GM23338 (cell line): Measurements from ENCODE around the gene MR1. TPM values are rescaled to one million over a fixed set of nuclear protein-coding genes. Genes with fewer than 3 reads are reported as not detected.

ENCODE experiments used
- ATAC-seq: fragments of 200-7000 bp; cut with Tn5 transposase; 3 replicates; pipeline ENCODE4 v1.9.1; 2020
- DNase-seq: peaks from one replicate; pipeline ENCODE4 v3.0.0-alpha.2; 2015; ENCODE audit warnings: low spot score
- H2AFZ ChIP-seq: fragments of 200-600 bp; sonication (generic); 2 replicates; pipeline ENCODE4 v1.8.0; 2016; ENCODE audit warnings: antibody characterized with exemption, mild to moderate bottlenecking, moderate library complexity
- H3F3A ChIP-seq: fragments of 200-600 bp; sonication (generic); replicated peaks from 2 replicates; pipeline ENCODE4 v1.8.0; 2017; ENCODE audit warnings: antibody characterized with exemption, mixed run types, low read depth
- H3K27ac ChIP-seq: fragments of 200-600 bp; sonication (generic); 2 replicates; pipeline ENCODE4 v1.6.1; 2016; ENCODE audit warnings: low read depth
- H3K27me3 ChIP-seq: fragments of 200-600 bp; sonication (generic); 2 replicates; pipeline ENCODE4 v1.8.0; 2016; ENCODE audit warnings: mild to moderate bottlenecking, mixed run types, moderate library complexity; ENCODE audit not compliant: insufficient read depth
- H3K36me3 ChIP-seq: fragments of 200-600 bp; sonication (generic); 2 replicates; pipeline ENCODE4 v1.8.0; 2016; ENCODE audit warnings: mild to moderate bottlenecking; ENCODE audit not compliant: insufficient read depth
- H3K4me1 ChIP-seq: fragments of 200-600 bp; sonication (generic); 2 replicates; pipeline ENCODE4 v1.8.0; 2016; ENCODE audit warnings: mild to moderate bottlenecking, moderate library complexity; ENCODE audit not compliant: insufficient read depth
- H3K4me2 ChIP-seq: fragments of 200-600 bp; sonication (generic); 2 replicates; pipeline ENCODE4 v1.7.1; 2017; ENCODE audit warnings: mixed run types
- H3K4me3 ChIP-seq: fragments of 200-600 bp; sonication (generic); 2 replicates; pipeline ENCODE4 v1.6.1; 2016; ENCODE audit warnings: mixed run types
- H3K79me2 ChIP-seq: fragments of 200-600 bp; sonication (generic); replicated peaks from 2 replicates; pipeline ENCODE4 v1.8.0; 2017; ENCODE audit warnings: mild to moderate bottlenecking; ENCODE audit not compliant: insufficient read depth
- H3K9me2 ChIP-seq: fragments of 200-600 bp; sonication (generic); 2 replicates; pipeline ENCODE4 v1.8.0; 2017; ENCODE audit not compliant: insufficient read depth
- H4K20me1 ChIP-seq: fragments of 200-600 bp; sonication (generic); replicated peaks from 2 replicates; pipeline ENCODE4 v1.8.0; 2017; ENCODE audit warnings: mild to moderate bottlenecking; ENCODE audit not compliant: insufficient read depth
- H3K27ac Mint-ChIP-seq: 2 replicates; pipeline ENCODE4 v1.8.0; 2020; ENCODE audit warnings: inconsistent platforms, mild to moderate bottlenecking, moderate library complexity, mixed read lengths
- H3K27me3 Mint-ChIP-seq: 3 replicates; pipeline ENCODE4 v1.8.0; 2022; ENCODE audit warnings: low read depth, mild to moderate bottlenecking, moderate library complexity, mixed read lengths, inconsistent platforms; ENCODE audit not compliant: insufficient read depth, poor library complexity
- H3K36me3 Mint-ChIP-seq: 3 replicates; pipeline ENCODE4 v1.8.0; 2021; ENCODE audit warnings: low read depth, mild to moderate bottlenecking, inconsistent platforms, moderate library complexity, mixed read lengths
- H3K4me1 Mint-ChIP-seq: 3 replicates; pipeline ENCODE4 v1.8.0; 2020; ENCODE audit warnings: mild to moderate bottlenecking, inconsistent platforms, mixed read lengths
- H3K4me3 Mint-ChIP-seq: 3 replicates; pipeline ENCODE4 v1.8.0; 2021; ENCODE audit warnings: moderate library complexity, mild to moderate bottlenecking, inconsistent platforms, mixed read lengths
- H3K9me3 Mint-ChIP-seq: 3 replicates; pipeline ENCODE4 v1.8.0; 2020; ENCODE audit warnings: moderate library complexity, mild to moderate bottlenecking, inconsistent platforms, mixed read lengths
- CREB1 ChIP-seq: fragments of 250-450 bp; sonication (Bioruptor Pico); IDR thresholded peaks from 2 replicates; pipeline ENCODE4 v1.5.0; 2020; ENCODE audit warnings: low read depth, mild to moderate bottlenecking, moderate library complexity
- EZH2 ChIP-seq: fragments of 200-600 bp; sonication (generic); IDR thresholded peaks from one replicate; pipeline ENCODE4 v1.8.0; 2017; ENCODE audit warnings: antibody characterized with exemption, mild to moderate bottlenecking, low read depth; ENCODE audit not compliant: unreplicated experiment
- POLR2AphosphoS5 ChIP-seq: IDR thresholded peaks from 2 replicates; pipeline ENCODE4 v1.6.1; 2016; ENCODE audit warnings: antibody characterized with exemption, low read depth
- STAT1 ChIP-seq: IDR thresholded peaks from one replicate; pipeline ENCODE4 v1.6.1; 2016; ENCODE audit warnings: antibody characterized with exemption; ENCODE audit not compliant: unreplicated experiment
- ZNF114 ChIP-seq: fragments of 250-450 bp; sonication (Bioruptor Pico); IDR thresholded peaks from 2 replicates; pipeline ENCODE4 v1.5.0; 2020; ENCODE audit warnings: mild to moderate bottlenecking, moderate library complexity
- polyA plus RNA-seq: library from polyadenylated mRNA; unstranded; fragments of >200 nt; fragmentation: Nextera tagmentation; extraction: Ambion mirVana; gene quantifications from 2 replicates; pipeline ENCODE4 v1.2.1, GENCODE V29; 2016
- total RNA-seq: library from RNA; depleted of rRNA; stranded (reverse); fragments of >200 nt; shearing (Covaris generic); gene quantifications from 2 replicates; pipeline ENCODE4 v1.2.3, GENCODE V29; 2014
- TF ChIP-seq, protein P1 (sequence below), 2 experiments: fragments of 200-600 bp in 1 of 2; sonication (generic) in 1 of 2; conservative IDR thresholded peaks; 2 replicates each; pipeline versions ENCODE4 v1.5.1 to v1.6.1; 2016 to 2017; ENCODE audit warnings: antibody characterized with exemption in 2 of 2, low read depth in 2 of 2, mild to moderate bottlenecking in 2 of 2, moderate library complexity in 1 of 2
- TF ChIP-seq, protein P2 (sequence below): IDR thresholded peaks from one replicate; pipeline ENCODE4 v1.6.1; 2018; ENCODE audit warnings: antibody characterized with exemption; ENCODE audit not compliant: unreplicated experiment
- TF ChIP-seq, protein P3 (sequence below): IDR thresholded peaks from 2 replicates; pipeline ENCODE4 v1.6.1; 2016; ENCODE audit warnings: antibody characterized with exemption

MR1 gene
- total and polyA plus RNA-seq, 2 experiments from 2014 or later = 0.18 TPM; not detected in 1

DNA sequence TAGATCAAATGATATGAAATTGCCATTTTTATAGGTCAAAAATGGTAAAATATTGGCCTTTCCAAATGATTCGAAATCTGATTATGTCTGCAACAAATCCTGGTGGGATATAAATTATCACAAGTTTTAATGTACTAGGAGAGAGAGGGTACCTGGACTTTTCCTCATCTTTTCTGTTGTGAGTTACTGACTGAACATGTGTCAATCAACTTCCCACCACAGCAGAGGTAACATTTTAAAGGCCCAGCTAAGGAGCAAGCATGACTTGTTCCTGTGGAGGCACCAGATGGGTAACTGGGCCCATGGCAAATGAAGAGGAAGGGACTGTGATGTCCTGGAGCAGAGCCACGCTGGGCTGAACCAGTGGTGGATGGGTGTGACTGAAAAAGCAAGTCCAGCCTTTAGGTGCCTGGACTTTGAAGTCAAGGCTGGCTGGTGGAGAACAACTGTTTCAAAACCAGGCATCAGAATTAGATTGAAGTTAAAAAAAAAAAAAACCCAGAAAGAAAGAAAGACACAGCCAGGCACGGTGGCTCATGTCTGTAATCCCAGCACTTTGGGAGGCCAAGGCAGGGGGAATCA, 6.6 kb downstream of the MR1 start:
- Mint-ChIP-seq H3K9me3 (no peaks in the 10 kb centered on the region; the same call in 1 of the 3 replicates), H3K36me3 (no peaks in the 10 kb centered on the region), H3K27me3 (peaks cover 1% of the 10 kb centered on the region), H3K27ac (no peak overlapping the region), H3K4me1 (peaks cover 8% of the 10 kb centered on the region; the same call in 2 of the 3 replicates), H3K4me3 (no peak overlapping the region)
- Histone ChIP-seq H3K4me3 (no peak overlapping the region), H3K79me2 (no peaks in the 10 kb centered on the region), H3F3A (no peaks in the 10 kb centered on the region), H2AFZ (no peak overlapping the region; the same call in 1 of the 2 replicates), H3K27ac (no peak overlapping the region), H3K9me2 (no peaks in the 10 kb centered on the region), H4K20me1 (no peaks in the 10 kb centered on the region), H3K27me3 (no peaks in the 10 kb centered on the region), H3K4me1 (peaks cover 4% of the 10 kb centered on the region; the same call in 1 of the 2 replicates), H3K36me3 (no peaks in the 10 kb centered on the region), H3K4me2 (no peak overlapping the region)
- ATAC-seq = no peak
- no peak for DNase-seq
- no peak for TF ChIP-seq EZH2
- TF ChIP-seq ZNF114 (CRISPR knock-in tag) = no peak
- no peak for TF ChIP-seq STAT1
- TF ChIP-seq, protein P1, sequence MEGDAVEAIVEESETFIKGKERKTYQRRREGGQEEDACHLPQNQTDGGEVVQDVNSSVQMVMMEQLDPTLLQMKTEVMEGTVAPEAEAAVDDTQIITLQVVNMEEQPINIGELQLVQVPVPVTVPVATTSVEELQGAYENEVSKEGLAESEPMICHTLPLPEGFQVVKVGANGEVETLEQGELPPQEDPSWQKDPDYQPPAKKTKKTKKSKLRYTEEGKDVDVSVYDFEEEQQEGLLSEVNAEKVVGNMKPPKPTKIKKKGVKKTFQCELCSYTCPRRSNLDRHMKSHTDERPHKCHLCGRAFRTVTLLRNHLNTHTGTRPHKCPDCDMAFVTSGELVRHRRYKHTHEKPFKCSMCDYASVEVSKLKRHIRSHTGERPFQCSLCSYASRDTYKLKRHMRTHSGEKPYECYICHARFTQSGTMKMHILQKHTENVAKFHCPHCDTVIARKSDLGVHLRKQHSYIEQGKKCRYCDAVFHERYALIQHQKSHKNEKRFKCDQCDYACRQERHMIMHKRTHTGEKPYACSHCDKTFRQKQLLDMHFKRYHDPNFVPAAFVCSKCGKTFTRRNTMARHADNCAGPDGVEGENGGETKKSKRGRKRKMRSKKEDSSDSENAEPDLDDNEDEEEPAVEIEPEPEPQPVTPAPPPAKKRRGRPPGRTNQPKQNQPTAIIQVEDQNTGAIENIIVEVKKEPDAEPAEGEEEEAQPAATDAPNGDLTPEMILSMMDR (conservative IDR thresholded peaks at IDR 0.05; ENCODE audit: low read depth in 2 of 2) = no peak
- TF ChIP-seq, protein P2, sequence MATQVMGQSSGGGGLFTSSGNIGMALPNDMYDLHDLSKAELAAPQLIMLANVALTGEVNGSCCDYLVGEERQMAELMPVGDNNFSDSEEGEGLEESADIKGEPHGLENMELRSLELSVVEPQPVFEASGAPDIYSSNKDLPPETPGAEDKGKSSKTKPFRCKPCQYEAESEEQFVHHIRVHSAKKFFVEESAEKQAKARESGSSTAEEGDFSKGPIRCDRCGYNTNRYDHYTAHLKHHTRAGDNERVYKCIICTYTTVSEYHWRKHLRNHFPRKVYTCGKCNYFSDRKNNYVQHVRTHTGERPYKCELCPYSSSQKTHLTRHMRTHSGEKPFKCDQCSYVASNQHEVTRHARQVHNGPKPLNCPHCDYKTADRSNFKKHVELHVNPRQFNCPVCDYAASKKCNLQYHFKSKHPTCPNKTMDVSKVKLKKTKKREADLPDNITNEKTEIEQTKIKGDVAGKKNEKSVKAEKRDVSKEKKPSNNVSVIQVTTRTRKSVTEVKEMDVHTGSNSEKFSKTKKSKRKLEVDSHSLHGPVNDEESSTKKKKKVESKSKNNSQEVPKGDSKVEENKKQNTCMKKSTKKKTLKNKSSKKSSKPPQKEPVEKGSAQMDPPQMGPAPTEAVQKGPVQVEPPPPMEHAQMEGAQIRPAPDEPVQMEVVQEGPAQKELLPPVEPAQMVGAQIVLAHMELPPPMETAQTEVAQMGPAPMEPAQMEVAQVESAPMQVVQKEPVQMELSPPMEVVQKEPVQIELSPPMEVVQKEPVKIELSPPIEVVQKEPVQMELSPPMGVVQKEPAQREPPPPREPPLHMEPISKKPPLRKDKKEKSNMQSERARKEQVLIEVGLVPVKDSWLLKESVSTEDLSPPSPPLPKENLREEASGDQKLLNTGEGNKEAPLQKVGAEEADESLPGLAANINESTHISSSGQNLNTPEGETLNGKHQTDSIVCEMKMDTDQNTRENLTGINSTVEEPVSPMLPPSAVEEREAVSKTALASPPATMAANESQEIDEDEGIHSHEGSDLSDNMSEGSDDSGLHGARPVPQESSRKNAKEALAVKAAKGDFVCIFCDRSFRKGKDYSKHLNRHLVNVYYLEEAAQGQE = no peak
- no peak for TF ChIP-seq CREB1 (CRISPR knock-in tag)
- no peak for TF ChIP-seq POLR2AphosphoS5
- TF ChIP-seq, protein P3, sequence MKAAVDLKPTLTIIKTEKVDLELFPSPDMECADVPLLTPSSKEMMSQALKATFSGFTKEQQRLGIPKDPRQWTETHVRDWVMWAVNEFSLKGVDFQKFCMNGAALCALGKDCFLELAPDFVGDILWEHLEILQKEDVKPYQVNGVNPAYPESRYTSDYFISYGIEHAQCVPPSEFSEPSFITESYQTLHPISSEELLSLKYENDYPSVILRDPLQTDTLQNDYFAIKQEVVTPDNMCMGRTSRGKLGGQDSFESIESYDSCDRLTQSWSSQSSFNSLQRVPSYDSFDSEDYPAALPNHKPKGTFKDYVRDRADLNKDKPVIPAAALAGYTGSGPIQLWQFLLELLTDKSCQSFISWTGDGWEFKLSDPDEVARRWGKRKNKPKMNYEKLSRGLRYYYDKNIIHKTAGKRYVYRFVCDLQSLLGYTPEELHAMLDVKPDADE = no peak
